HepG2 (cell line): ENCODE results near the gene OPA3.

Experiments used
- CEBPB ChIP-seq: IDR thresholded peaks from 2 replicates; pipeline ENCODE4 v1.6.1; 2011; ENCODE audit warnings: low read depth, low read length, improper control_type of control experiment, borderline replicate concordance
- CREM ChIP-seq, 2 experiments: sonication (generic) in 1 of 2; formaldehyde crosslinking in 1 of 2; IDR thresholded peaks; 2 replicates each; pipeline versions ENCODE4 v1.4.0 to v1.6.1; 2016 to 2020; ENCODE audit warnings: antibody characterized with exemption in 1 of 2, mild to moderate bottlenecking in 1 of 2, missing genetic modification reagents in 1 of 2
- CTCF ChIP-seq: sonication (generic); formaldehyde crosslinking; IDR thresholded peaks from 2 replicates; pipeline ENCODE4 v1.5.0; 2020; ENCODE audit warnings: mild to moderate bottlenecking, missing genetic modification reagents, moderate library complexity
- DPF2 ChIP-seq: sonication (generic); formaldehyde crosslinking; IDR thresholded peaks from 2 replicates; pipeline ENCODE4 v1.4.0; 2020; ENCODE audit warnings: mild to moderate bottlenecking, low read depth, missing genetic modification reagents, borderline replicate concordance
- ELF1 ChIP-seq: sonication (generic); formaldehyde crosslinking; IDR thresholded peaks from 2 replicates; pipeline ENCODE4 v1.4.0; 2020; ENCODE audit warnings: missing genetic modification reagents
- EP300 ChIP-seq, 3 experiments: sonication (generic) in 1 of 3; formaldehyde crosslinking in 1 of 3; IDR thresholded peaks; 2 replicates each; pipeline versions ENCODE4 v1.5.1 to v1.6.1; 2011 to 2020; ENCODE audit warnings: low read depth in 2 of 3, low read length in 2 of 3, borderline replicate concordance in 1 of 3, improper control_type of control experiment in 1 of 3, mild to moderate bottlenecking in 1 of 3, missing genetic modification reagents in 1 of 3, moderate library complexity in 1 of 3
- GABPA ChIP-seq, 2 experiments: IDR thresholded peaks; 2 replicates each; pipeline ENCODE4 v1.6.1; 2011 to 2016; ENCODE audit warnings: low read depth in 2 of 2, low read length in 1 of 2, missing biosample characterization in 1 of 2, missing genetic modification characterization in 1 of 2
- IRF1 ChIP-seq: sonication (generic); formaldehyde crosslinking; IDR thresholded peaks from 2 replicates; pipeline ENCODE4 v1.4.0; 2020; ENCODE audit warnings: low read depth, mild to moderate bottlenecking, missing genetic modification reagents
- MAF1 ChIP-seq: sonication (generic); formaldehyde crosslinking; IDR thresholded peaks from 2 replicates; pipeline ENCODE4 v1.5.0; 2020; ENCODE audit warnings: missing genetic modification reagents, borderline replicate concordance
- POLR2A ChIP-seq, 2 experiments: IDR thresholded peaks; 2 replicates each; pipeline ENCODE4 v1.6.1; 2011; ENCODE audit warnings: low read depth in 2 of 2, low read length in 2 of 2, mild to moderate bottlenecking in 1 of 2, moderate library complexity in 1 of 2; ENCODE audit not compliant: insufficient read depth in 1 of 2
- POLR2AphosphoS5 ChIP-seq: IDR thresholded peaks from 2 replicates; pipeline ENCODE4 v1.6.1; 2012; ENCODE audit warnings: low read depth, low read length
- SP1 ChIP-seq, 2 experiments: fragments of 450-650 bp in 1 of 2; sonication (generic) in 1 of 2; formaldehyde crosslinking in 1 of 2; IDR thresholded peaks; 2 replicates each; pipeline versions ENCODE4 v1.4.0 to v1.6.1; 2016 to 2020; ENCODE audit warnings: missing genetic modification reagents in 1 of 2

GRCh38 chr19:45507872-45508416, 76.7 kb downstream of the OPA3 start:
- TF ChIP-seq SP1 (IDR thresholded peaks at IDR 0.05): no peak
- TF ChIP-seq SP1 (CRISPR knock-in tag; IDR thresholded peaks at IDR 0.05): no peak
- TF ChIP-seq CEBPB: no peak
- no peak for TF ChIP-seq POLR2AphosphoS5
- TF ChIP-seq ELF1 (CRISPR knock-in tag): no peak
- no peak for TF ChIP-seq GABPA (IDR thresholded peaks at IDR 0.05; ENCODE audit: low read depth, low read length)
- TF ChIP-seq GABPA (CRISPR knock-in tag; IDR thresholded peaks at IDR 0.05; ENCODE audit: low read depth): no peak
- no peak for TF ChIP-seq EP300 (IDR thresholded peaks at IDR 0.05; ENCODE audit: low read depth in 2 of 2, low read length in 2 of 2)
- TF ChIP-seq EP300 (CRISPR knock-in tag; IDR thresholded peaks at IDR 0.05; ENCODE audit: borderline replicate concordance): no peak
- no peak for TF ChIP-seq CREM (IDR thresholded peaks at IDR 0.05)
- no peak for TF ChIP-seq CREM (CRISPR knock-in tag; IDR thresholded peaks at IDR 0.05)
- no peak for TF ChIP-seq CTCF (CRISPR knock-in tag)
- TF ChIP-seq IRF1 (CRISPR knock-in tag): no peak
- no peak for TF ChIP-seq DPF2
- no peak for TF ChIP-seq POLR2A (IDR thresholded peaks at IDR 0.05; ENCODE audit: insufficient read depth in 1 of 2, low read depth in 2 of 2, low read length in 2 of 2)
- TF ChIP-seq MAF1 (CRISPR knock-in tag): no peak
